PC-9 (cell line): ENCODE measurements around the gene MAZ.

Source experiments
- EZH2 ChIP-seq: fragments of 200-600 bp; sonication (generic); IDR thresholded peaks from 2 replicates; pipeline ENCODE4 v1.8.0; 2017; ENCODE audit warnings: antibody characterized with exemption, low read depth
- TF ChIP-seq, protein P1 (sequence below): fragments of 200-600 bp; sonication (generic); conservative IDR thresholded peaks from 2 replicates; pipeline ENCODE4 v1.6.1; 2017; ENCODE audit warnings: mixed run types, antibody characterized with exemption, mild to moderate bottlenecking, moderate library complexity

DNA sequence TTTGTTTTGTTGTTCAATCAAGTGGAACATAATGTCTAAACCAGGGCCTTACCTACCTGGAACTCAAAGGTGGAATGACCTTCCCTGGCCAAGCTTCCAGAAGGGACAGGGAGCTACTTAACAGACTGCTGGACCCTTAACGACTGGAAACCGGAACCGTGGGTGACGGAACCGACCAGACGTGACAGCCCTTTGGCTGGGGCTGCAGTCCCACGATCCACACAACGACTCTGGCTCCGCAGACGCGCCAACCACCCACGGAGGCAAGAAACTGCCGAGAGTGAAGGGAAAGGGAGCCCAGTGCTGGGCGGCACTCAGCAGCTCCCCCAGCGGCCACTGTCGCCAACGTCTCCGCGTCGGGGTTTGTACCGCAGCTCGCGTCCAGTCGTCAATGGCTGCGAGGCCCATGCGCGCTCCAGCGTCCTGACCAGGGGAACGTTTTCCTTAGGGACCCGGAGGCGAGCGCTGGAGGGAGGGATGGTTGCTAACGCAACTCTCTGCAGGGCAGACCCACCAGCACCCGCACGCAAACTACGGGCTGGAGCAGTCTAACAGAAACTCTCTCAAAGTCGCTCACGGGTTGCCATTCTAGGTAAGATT lies 21.3 kb upstream of the MAZ start:
- TF ChIP-seq, protein P1, sequence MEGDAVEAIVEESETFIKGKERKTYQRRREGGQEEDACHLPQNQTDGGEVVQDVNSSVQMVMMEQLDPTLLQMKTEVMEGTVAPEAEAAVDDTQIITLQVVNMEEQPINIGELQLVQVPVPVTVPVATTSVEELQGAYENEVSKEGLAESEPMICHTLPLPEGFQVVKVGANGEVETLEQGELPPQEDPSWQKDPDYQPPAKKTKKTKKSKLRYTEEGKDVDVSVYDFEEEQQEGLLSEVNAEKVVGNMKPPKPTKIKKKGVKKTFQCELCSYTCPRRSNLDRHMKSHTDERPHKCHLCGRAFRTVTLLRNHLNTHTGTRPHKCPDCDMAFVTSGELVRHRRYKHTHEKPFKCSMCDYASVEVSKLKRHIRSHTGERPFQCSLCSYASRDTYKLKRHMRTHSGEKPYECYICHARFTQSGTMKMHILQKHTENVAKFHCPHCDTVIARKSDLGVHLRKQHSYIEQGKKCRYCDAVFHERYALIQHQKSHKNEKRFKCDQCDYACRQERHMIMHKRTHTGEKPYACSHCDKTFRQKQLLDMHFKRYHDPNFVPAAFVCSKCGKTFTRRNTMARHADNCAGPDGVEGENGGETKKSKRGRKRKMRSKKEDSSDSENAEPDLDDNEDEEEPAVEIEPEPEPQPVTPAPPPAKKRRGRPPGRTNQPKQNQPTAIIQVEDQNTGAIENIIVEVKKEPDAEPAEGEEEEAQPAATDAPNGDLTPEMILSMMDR = no peak
- no peak for TF ChIP-seq EZH2
